Suppressor macrophage (primary cell): ENCODE data around the gene CCM2.
"Not testable (repeated sequence)": the region's sequence is repeated elsewhere in the genome, so short reads cannot be mapped to it uniquely, and the experiment has no call there.

Source experiments
- DNase-seq, 4 experiments: peaks; one replicate each; pipeline ENCODE4 v3.0.0-alpha.2; 2020 to 2022

Gene CCM2

DNA sequence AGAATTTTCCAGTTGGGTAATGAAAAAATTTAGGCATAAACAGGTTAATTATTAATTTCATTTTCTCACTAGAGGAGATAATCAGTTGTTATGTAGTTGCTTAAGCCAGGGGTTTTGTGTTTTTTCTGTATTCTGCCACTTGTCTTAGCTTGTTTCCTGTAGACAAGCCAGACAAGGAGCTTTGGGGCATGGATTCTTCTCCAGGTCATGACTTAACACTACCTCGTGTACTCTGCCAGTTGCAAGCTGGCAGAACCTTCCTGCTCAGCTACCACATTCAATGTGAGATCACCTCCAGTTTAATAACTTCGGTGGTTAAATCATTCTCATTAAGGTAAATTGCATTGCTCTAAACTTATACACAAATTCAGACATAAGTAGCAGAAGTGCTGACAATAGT, 1.8 kb downstream of the CCM2 start:
- DNase-seq: no peak

GRCh38 chr7:45003789-45004188, 3.8 kb downstream of the CCM2 start:
- no peak for DNase-seq

DNA sequence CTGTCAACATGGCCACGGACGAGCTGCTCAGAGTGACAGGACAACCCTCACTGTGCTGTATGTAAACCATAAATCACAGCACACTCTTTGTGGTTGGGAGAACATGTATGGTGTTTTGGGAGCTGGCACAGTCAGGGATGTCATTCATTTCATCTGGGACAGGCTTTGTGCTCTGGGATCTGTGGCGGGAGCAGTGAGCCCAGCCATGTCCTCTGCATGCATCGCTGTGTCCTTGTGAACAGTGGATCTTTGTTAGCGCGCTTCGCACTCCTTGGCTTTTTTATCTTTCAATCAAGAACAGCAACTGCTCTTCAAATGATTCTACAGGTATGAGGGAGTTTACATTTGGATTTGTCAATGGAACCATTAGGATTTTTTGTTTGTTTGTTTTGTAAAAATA, 7.1 kb downstream of the CCM2 start:
- DNase-seq: no peak

DNA sequence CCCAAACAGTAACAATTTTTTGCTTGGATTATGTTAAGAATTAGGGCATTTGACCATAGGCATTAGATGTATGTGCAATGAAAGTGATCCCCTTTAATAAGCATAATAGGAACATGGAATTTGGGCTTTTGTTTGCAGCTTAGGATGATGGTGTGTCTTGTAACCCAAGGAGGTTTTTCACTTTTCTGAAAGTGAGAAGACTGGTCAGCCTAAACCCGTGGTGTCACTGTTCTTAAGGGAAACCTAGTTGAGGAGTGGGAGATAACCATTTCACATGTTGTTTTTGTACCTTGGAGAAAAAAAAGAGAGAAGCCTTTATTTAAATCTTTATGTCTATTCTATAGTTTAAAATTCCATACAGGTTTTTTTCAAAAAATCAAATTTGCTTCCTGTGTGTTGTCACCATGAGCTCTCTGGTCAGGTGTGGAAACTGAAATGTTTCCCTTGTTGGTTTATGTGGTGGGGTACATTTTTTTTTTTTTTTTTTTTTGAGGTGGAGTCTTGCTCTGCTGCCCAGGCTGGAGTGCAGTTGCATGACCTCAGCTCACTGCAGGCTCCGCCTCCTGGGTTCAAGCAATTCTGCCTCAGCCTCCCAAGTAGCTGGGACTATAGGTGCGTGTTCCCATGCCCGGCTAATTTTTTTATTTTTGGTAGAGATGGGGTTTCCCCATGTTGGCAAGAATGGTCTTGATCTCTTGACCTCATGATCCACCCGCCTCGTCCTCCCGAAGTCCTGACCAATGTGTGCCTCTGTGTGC, 7.7 kb downstream of the CCM2 start:
- DNase-seq: no peak

DNA sequence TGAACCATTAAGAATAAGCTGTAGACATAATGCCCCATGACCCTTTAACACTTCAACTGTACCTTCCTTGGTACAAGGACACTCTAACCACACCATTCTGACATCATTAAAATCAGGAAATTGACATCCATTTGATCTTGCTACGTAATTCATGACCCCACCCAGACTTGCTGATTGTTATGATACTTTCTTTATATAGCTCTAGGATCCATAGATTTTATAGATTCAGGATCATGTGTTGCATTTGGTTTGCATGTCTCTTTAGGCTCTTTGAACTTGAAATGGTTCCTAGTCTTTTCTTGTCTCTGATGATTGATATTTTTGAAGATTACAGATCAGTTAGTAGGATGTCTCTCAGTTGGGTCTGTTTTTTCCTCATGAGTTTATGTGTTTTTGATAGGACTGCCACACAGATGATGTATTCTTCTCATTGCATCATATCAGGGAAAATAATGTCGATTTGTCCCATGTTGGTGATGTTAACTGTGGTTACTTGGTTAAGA, 13.5 kb downstream of the CCM2 start:
- DNase-seq: no peak

DNA sequence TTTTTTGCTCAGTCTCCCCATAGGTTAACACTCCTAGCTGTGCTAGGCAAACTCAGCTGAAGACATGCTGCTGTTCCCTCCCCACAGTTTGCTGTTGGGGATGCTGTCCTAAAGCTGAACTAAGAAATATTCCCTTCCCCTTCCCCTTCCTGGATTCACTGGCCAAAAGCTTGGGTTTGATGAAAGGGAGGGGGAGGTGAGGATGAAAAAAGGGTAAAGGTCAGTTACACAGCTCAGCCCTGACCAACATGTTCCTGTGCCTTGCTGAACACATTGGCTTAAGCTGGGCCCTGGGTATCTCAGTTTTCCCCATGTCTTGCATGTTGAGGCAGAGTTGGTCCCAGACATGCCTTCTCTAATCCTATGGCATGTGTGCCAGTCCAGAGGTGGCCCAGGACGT, 15.3 kb downstream of the CCM2 start:
- DNase-seq: no peak

DNA sequence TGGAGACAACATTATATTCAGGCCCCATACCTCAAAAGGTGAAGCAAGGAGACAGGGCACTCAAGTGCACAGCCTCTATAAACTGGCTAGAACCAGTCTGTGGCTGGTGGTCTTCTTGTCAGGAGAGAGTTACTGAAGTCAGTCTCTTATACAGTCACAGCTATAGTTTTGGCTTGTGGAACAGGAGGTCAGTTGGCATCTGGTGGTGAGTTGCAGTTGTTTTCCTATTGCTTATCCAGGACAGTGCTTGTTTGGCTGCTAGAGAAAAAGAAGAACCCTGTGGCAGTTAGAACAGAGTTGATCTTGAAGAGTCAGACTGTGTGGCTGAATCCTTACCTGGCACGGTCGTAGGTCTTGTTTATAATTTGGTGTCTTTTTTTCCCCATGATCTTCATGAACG, 17.3 kb downstream of the CCM2 start:
- no peak for DNase-seq

DNA sequence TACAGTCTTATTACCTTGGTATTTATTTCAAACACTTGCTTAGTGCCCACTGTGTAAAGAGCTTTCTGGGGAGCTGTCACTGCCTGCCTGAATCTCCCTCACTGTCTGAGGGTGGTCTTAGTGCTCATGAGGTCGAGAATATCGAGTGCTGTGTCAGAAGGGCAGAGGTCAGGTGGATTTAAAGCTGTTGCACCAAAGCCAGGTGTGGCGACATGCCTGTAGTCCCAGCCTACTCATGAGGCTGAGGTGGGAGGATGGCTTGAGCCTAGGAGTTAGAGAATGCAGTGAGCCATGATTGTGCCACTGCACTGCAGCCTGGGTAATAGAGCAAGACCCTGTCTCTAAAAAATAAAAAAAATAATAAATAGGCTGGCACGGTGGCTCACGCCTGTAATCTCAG, 20.9 kb downstream of the CCM2 start:
- DNase-seq: no peak

GRCh38 chr7:45021604-45022296, 21.7 kb downstream of the CCM2 start:
- peak in 3 of 4 experiments; percentile 50 to 57 (median 53) for DNase-seq

DNA sequence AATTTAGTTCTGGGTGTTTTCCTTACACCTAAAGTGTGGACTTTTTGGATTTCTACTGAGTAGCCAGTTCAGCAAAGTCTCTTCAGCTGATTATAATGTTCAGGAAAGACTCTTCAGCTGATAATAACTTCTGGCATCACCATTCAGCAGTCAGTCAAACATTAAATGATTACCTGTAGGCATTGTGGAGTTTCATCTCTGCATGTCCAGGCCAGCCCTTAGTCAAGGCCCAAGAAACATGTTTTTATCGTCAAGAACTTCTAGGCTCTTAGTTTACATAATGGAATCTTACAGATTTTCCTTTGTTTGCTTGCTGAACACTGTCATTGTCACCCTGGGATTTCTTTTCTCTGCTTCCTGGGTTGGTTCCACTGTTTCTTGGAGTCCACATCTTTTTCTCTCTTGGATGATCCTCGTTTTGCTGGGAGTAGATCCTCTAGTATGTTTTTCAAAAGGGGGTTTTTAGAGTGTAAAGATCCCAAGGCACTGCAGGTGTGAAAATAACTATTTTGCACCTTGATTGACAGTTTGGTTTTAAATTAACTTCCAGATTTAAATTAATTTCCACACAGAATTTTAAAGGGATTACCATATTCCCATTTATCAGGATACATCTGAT, 24.2 kb downstream of the CCM2 start:
- DNase-seq: no peak

DNA sequence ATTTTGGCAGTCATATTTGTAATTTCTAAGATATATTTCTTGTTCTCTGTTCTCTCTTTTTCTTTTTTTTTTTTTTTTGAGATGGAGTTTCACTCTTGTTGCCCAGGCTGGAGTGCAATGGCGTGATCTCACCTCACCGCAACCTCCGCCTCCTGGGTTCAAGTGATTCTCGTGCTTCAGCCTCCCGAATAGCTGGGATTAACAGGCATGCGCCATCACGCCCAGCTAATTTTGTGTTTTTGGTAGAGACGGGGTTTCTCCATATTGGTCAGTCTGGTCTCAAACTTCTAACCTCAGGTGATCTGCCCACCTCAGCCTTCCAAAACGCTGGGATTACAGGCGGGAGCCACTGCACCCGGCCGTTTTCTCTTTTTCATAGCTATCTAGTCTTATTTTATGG, 25.5 kb downstream of the CCM2 start:
- not testable (repeated sequence) for DNase-seq

DNA sequence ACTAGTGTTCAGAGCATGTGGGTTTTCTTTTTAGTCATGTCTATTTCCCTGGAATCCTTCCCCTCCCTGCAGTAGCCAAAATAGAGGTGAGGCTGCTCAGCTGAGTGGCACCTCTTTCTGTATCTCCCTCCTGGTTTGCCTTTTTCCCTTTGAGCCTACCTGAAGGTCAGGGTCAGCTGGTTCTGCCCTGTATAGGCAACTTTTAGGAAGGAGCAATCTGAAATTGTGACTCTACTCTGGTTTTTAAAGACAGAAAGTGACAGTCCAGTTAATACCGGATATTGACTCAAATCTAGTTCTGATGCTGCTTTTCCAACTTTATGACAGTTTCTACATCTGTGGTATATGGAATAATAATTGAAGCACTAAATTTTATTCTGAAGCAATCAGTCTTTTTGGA, 26.0 kb downstream of the CCM2 start:
- DNase-seq: no peak

- peak; percentile 64 to 87 (median 76) for DNase-seq
Measured at GRCh38 chr7:45026984-45027773, 27.2 kb downstream of the CCM2 start.

DNA sequence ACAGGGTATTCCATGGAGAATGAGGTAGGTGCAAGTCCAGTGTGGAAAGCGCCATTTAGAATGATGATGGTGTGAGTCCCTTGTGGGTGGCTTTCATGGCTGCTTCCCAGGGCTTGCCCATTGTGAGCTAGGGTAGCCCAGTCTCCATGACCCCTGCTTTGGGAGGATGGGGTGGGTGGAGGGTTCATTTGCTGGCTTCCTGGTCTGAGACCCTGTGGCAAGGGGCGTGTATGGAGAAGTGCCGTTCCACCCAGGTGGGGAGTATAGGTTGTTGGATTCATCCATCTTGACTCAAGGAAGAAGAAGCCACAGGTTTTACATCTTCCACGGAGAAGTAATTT, 27.7 kb downstream of the CCM2 start:
- no peak for DNase-seq

DNA sequence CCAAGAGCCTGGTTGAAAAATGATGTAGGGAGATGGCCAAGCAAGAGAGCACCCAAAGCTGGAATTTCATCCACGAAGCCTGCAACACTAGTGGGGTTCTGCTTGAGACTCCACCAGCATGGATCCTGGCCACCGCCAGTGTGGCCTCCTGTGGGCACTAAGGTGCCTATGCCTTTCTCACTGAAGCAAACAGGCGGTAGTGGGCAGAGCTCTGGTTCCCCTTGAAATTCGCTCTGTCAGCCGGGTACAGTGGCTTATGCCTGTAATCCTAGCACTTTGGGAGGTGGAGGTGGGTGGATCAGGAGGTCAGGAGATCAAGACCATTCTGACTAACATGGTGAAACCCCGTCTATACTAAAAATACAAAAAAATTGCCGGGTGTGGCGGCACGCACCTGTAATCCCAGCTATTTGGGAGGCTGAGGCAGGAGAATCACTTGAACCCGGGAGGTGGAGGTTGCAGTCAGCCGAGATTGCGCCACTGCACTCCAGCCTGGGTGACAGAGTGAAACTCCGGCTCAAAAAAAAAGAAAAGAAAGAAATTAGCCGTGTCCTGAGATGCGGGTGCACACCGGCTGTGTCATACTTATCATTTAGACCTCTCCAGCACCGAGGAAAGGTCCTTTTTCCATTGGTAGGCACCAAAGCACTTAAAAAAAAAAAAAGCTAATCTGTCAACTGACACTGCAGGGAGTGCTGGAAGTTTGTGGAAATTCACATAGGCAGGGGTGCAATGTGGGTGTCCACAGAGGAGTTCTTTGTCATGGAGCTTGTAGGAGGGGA, 28.3 kb downstream of the CCM2 start:
- DNase-seq: peak; percentile 22 to 61 (median 47)

DNA sequence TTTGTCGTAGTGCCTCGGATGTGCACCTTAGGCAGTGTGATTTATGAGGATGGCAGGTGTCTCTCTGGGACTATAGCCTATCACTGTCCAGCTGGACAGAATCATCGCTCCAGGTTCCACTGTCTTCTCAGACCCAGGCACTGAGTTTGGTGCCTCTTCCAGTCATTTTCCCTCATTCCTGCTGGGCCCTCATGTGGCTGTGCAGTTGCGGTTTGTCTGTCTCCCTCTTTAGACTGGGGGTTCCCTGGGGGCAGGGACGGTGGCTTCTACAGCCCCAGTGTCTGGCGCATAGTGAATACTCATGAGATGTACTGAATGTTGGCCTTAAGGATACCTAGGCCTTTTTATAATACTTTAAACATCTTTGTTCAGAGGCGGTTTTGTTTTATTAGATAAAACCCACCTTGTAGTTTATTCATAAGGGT, 28.9 kb downstream of the CCM2 start:
- DNase-seq: no peak

DNA sequence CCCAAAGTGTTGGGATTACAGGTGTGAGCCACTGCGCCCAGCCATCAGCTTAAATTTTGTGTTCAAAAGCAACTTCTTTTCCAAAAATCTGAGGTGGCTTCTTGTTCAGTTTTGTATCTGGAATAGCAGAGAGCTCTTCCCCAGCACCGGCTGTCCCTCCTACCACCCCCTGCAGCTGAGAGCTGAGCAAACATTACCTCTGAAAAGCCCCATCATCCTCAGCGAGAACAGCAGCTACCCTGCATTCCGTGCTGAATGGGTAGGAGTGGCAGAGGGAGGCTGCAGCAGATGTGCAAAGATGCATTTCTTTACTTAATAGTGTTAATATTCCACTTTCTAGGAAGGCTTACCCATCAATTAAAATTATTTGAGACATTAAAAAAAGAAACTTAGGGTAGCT, 31.8 kb downstream of the CCM2 start:
- DNase-seq: no peak

GRCh38 chr7:45032421-45032820, 32.4 kb downstream of the CCM2 start:
- no peak for DNase-seq

DNA sequence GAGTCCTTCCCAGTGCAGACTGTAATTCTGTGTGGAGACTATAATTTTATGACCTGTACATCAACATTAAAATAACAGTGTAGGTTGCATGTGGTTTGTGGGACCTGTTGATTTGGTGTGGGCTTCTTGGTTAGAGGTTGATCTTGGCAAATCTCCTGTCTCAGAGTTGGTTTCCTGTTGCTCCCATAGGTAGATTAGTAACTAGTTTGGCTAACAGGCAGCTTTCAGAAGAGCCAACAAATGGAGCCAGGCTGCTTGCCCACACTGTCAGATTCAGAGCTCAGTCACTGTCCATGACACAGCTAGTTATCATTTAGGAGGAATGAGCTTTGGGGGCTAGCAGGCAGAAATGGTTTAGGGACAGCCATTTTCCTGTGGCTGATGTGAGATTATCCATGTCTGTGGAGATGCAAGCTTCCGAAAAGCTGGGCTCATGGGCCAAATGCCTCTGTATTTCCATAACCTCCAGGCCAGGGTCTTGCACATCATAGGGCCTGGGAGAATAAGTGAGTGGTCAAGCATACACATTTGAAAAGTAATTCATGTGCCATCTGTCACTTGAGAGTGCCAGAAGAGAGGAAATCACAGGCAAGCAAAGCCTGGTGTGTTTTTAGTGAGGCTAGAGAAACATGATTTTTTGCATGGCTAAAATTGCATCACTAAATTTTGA, 33.4 kb downstream of the CCM2 start:
- no peak for DNase-seq

DNA sequence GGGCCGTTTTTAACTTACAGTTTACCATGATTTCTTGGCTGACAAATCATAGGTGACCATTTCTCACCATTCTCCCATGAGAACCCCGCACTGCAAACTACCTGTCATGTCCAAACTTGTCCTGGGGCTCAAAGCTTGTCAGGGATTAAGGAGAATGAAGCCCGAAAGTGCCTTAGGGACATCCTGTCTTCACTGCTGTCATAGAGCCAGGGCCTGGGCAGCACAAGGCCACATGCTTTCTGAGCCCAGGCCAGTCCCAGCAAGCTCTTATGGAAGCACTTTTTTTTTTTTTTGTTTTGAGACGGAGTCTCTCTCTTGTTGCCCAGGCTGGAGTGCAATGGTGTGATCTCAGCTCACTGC, 33.9 kb downstream of the CCM2 start:
- DNase-seq: no peak

DNA sequence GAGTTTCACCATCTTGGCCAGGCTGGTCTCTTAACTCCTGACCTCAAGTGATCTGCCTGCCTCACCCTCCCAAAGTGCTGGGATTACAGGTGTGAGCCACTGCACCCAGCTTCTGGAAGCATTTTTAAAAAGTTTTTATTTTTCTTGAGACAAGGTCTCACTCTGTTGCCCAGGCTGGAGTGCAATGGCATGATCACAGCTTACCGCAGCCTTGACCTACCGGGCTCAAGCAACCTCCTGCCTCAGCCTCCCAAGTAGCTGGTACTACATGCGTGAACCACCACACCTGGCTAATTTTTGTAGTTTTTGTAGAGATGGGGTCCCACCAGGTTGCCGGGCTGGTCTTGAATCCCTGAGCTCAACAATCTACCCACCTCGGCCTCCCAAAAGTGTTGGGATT, 34.7 kb downstream of the CCM2 start:
- DNase-seq: not testable (repeated sequence)

DNA sequence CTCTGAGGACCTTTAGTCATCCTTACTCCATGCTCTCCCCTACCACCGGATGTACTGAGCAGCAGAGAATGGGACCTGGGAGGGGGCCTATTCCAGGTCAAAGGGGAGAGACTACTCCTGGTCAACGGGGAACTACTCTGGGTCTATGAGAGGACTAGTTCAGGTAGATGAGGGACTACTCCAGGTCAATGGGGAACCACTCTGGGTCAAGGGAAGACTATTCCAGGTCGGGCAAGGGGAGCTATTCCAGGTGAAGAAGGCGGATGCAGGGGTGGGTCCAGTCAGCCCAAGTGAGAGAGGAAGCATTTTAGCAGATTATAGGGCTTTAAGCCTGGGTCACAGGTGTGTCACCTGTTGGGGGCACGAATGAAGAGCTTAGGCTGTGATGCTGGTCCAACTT, 35.4 kb downstream of the CCM2 start:
- no peak for DNase-seq
